Measurements from ENCODE around the gene TP53. TPM values are rescaled to one million over a fixed set of nuclear protein-coding genes. Genes with fewer than 3 reads are reported as not detected.

The TP53 gene
- total RNA-seq, 1 experiment from 2014 or later, result 179 TPM

DNA sequence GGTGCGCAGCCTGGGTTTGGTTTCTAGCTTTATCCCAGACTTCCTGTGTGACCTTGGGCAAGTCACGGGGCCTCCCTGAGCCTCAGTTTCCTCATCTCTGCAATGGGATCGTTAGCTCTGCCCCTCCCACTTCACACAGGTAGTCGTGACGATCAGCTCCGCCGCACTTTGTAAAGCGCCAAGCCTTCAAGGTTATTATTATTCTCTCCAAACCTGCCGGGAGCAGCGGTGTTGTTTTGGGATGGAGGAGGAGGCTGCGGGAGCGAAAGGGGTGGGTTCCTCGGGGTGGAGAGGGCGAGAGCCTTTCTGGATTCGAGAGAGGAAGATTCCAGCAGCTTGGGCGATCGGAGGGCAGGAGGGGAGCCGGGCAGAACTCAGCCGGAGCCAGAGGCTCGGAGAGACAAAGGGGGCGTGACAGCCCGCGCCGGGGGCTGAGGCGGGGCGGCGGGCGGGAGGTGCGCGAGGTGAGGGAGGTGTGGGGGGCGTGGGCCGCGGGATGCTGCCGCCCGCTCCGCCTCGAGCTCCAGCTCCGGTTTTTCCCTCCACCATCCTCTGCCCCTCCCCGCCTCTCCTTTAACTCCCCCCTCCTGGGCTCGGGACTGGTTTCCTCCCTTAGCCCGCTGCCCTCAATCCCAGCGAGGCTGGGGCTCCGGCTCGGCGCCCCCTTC is 17.4 kb upstream of the TP53 start, which contains the start of gene EFNB3 (continued):
- TF ChIP-seq SMAD3 (CRISPR knock-in tag; IDR thresholded peaks at IDR 0.05; ENCODE audit: borderline replicate concordance), result no peak; the same call in 1 of the 2 replicates
- no peak for TF ChIP-seq CBFB (CRISPR knock-in tag; IDR thresholded peaks at IDR 0.05; ENCODE audit: low read depth)
- TF ChIP-seq SMAD4 (CRISPR knock-in tag; IDR thresholded peaks at IDR 0.05), result no peak
- TF ChIP-seq ZNF425 (CRISPR knock-in tag; conservative IDR thresholded peaks at IDR 0.05), result no peak
- TF ChIP-seq E2F1 (CRISPR knock-in tag; IDR thresholded peaks at IDR 0.05), result no peak

DNA sequence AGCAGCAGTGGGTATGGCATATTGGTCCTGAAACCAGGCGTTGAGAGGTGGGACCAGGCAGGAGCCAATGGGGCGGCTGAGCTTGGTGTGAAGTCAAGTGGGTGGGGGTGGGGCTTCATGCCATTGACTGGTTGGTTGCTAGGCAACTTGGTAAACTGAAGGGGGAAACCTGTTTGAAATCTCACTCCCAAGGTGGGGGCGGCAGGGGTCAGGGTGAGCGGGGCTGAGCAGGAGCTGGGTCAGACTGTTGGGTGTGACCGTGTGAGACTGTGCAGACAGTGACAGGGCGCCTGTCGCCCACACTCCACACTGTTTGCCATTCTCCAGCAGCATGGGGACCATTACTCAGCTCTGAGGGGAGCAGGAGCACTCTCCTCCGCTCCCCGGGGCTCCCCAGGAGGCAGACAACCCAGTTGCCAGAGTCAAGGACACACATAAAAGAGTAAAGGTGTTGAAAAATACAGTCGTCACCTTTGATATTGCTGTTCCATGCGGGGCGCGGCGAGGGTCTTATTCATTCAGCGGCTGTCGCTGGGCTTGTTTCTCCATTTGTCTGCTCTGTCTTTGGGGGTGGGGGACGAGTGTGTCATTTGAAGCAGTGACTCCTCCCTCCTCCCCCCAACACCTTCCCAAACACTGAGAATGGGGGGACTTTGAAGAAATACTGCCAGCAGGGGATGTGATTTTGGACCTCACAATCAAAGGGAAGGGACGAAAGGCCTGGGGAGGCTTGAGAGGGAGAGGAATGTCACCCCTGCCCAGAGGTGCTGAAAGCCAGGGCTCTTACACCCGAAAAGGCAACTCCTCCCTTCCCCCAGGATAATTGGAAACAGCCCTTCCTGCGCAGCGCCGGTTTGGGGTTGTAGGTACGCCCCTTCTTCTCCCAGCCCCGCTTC is 16.5 kb upstream of the TP53 start:
- CTCF ChIA-PET, result interaction anchor here (0.6 to 6.1 kb wide), 20 partner anchors 8 to 505 kb away, joined by 3 to 72 read pairs (median 4); partner anchors contain the start of genes DNAH2, FXR2, NAA38 and SAT2
- peaks cover 30% of the 10 kb centered on the region for H3K4me1 Mint-ChIP-seq
- peak; percentile 68 for ATAC-seq

GRCh38 chr17:7702776-7703175 is 15.5 kb upstream of the TP53 start:
- H3K36me3 Mint-ChIP-seq, result peaks cover 2% of the 10 kb centered on the region; the same call in 1 of the 2 replicates
- DNase-seq (ENCODE audit: low spot score), result no peak
- ChIA-PET POLR2A (interaction anchor here (0.6 to 4.0 kb wide), 5 partner anchors 11 to 75 kb away, joined by 3 to 55 read pairs (median 8); partner anchors contain the start of genes ATP1B2, SAT2, TP53 and WRAP53), CTCF (interaction anchor here (0.6 to 6.1 kb wide), 11 partner anchors 9 to 338 kb away, joined by 4 to 72 read pairs (median 7); partner anchors contain the start of genes DNAH2, FXR2, SHBG and SOX15)
- peak overlapping the region; percentile 74; the same call in 1 of the 2 replicates for H3K27ac Mint-ChIP-seq
- H3K27me3 Mint-ChIP-seq (ENCODE audit: low read depth), result peaks cover 13% of the 10 kb centered on the region
- H3K9me3 Mint-ChIP-seq, result no peaks in the 10 kb centered on the region
- no peak overlapping the region for H3K4me3 Mint-ChIP-seq
- peaks cover 30% of the 10 kb centered on the region for H3K4me1 Mint-ChIP-seq
- no peak for ATAC-seq
- no peak for TF ChIP-seq USF1 (CRISPR knock-in tag; IDR thresholded peaks at IDR 0.05)
- TF ChIP-seq NFE2L1 (CRISPR knock-in tag; IDR thresholded peaks at IDR 0.05), result no peak
- no peak for TF ChIP-seq RELA (CRISPR knock-in tag; IDR thresholded peaks at IDR 0.05; ENCODE audit: borderline replicate concordance)
- TF ChIP-seq, protein P1, sequence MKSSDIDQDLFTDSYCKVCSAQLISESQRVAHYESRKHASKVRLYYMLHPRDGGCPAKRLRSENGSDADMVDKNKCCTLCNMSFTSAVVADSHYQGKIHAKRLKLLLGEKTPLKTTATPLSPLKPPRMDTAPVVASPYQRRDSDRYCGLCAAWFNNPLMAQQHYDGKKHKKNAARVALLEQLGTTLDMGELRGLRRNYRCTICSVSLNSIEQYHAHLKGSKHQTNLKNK (CRISPR knock-in tag; IDR thresholded peaks at IDR 0.05), result no peak
- TF ChIP-seq, protein P2, sequence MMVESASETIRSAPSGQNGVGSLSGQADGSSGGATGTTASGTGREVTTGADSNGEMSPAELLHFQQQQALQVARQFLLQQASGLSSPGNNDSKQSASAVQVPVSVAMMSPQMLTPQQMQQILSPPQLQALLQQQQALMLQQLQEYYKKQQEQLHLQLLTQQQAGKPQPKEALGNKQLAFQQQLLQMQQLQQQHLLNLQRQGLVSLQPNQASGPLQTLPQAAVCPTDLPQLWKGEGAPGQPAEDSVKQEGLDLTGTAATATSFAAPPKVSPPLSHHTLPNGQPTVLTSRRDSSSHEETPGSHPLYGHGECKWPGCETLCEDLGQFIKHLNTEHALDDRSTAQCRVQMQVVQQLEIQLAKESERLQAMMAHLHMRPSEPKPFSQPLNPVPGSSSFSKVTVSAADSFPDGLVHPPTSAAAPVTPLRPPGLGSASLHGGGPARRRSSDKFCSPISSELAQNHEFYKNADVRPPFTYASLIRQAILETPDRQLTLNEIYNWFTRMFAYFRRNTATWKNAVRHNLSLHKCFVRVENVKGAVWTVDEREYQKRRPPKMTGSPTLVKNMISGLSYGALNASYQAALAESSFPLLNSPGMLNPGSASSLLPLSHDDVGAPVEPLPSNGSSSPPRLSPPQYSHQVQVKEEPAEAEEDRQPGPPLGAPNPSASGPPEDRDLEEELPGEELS (CRISPR knock-in tag; IDR thresholded peaks at IDR 0.05), result no peak
- TF ChIP-seq CREB1 (CRISPR knock-in tag; IDR thresholded peaks at IDR 0.05), result no peak
- no peak for TF ChIP-seq IRF2 (CRISPR knock-in tag; IDR thresholded peaks at IDR 0.05; ENCODE audit: borderline replicate concordance, low read depth)
- no peak for TF ChIP-seq CBFB (CRISPR knock-in tag; IDR thresholded peaks at IDR 0.05; ENCODE audit: low read depth)
- TF ChIP-seq NFYB (CRISPR knock-in tag; conservative IDR thresholded peaks at IDR 0.05; ENCODE audit: low read depth), result no peak

More for the DNA sequence above, 16.5 kb upstream of the TP53 start:
- Mint-ChIP-seq H3K27me3 (ENCODE audit: low read depth) (peaks cover 13% of the 10 kb centered on the region), H3K36me3 (peaks cover 2% of the 10 kb centered on the region; the same call in 1 of the 2 replicates), H3K4me3 (peak overlapping the region; percentile 86), H3K27ac (peak overlapping the region; percentile 88), H3K9me3 (no peaks in the 10 kb centered on the region)
- DNase-seq (ENCODE audit: low spot score), result peak; percentile 81
- TF ChIP-seq ZNF219 (CRISPR knock-in tag; IDR thresholded peaks at IDR 0.05; ENCODE audit: borderline replicate concordance) (no peak), NFYB (CRISPR knock-in tag; conservative IDR thresholded peaks at IDR 0.05; ENCODE audit: low read depth) (peak; percentile 16; the same call in 1 of the 2 replicates)
- TF ChIP-seq, protein P3, sequence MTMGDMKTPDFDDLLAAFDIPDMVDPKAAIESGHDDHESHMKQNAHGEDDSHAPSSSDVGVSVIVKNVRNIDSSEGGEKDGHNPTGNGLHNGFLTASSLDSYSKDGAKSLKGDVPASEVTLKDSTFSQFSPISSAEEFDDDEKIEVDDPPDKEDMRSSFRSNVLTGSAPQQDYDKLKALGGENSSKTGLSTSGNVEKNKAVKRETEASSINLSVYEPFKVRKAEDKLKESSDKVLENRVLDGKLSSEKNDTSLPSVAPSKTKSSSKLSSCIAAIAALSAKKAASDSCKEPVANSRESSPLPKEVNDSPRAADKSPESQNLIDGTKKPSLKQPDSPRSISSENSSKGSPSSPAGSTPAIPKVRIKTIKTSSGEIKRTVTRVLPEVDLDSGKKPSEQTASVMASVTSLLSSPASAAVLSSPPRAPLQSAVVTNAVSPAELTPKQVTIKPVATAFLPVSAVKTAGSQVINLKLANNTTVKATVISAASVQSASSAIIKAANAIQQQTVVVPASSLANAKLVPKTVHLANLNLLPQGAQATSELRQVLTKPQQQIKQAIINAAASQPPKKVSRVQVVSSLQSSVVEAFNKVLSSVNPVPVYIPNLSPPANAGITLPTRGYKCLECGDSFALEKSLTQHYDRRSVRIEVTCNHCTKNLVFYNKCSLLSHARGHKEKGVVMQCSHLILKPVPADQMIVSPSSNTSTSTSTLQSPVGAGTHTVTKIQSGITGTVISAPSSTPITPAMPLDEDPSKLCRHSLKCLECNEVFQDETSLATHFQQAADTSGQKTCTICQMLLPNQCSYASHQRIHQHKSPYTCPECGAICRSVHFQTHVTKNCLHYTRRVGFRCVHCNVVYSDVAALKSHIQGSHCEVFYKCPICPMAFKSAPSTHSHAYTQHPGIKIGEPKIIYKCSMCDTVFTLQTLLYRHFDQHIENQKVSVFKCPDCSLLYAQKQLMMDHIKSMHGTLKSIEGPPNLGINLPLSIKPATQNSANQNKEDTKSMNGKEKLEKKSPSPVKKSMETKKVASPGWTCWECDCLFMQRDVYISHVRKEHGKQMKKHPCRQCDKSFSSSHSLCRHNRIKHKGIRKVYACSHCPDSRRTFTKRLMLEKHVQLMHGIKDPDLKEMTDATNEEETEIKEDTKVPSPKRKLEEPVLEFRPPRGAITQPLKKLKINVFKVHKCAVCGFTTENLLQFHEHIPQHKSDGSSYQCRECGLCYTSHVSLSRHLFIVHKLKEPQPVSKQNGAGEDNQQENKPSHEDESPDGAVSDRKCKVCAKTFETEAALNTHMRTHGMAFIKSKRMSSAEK (CRISPR knock-in tag; IDR thresholded peaks at IDR 0.05; ENCODE audit: borderline replicate concordance), result peak; percentile 36; the same call in 1 of the 2 replicates
- POLR2A ChIA-PET, result interaction anchor here (0.6 to 4.0 kb wide), 15 partner anchors 13 to 166 kb away, joined by 3 to 55 read pairs (median 5); partner anchors contain the start of genes ATP1B2, DNAH2, SAT2 and TP53

All from WTC11 (cell line).